NK-92 treated with Interleukin-12 subunit alpha and Interleukin-12 subunit beta, amount 100 ng/mL, for 24 hours (cell line): Measurements from ENCODE around the gene SUCO.
A peak's percentile ranks its signal among the peaks of the same experiment; 100 is the strongest.

Experiments
- DNase-seq: peaks from one replicate; lab custom pipeline; 2025; lab: John Stamatoyannopoulos, UW

The SUCO gene

DNA sequence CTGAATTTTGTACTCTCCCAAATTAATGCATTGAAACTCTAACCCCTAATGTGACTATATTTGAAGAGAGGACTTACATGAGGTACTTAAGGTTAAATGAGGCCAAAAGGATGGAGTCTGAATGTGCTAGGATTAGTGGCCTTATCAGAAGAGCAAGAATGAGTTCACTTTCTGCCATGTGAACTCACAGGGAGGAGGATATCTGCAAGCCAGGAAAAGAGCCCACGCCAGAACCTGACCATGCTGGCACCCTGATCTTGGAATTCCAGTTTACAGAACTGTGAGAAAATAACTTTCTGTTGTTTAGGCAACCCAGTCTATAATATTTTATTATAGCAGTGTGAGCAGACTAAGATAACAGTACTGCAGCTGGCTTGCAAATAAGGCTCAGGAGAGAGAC, 113.7 kb downstream of the SUCO start:
- no peak for DNase-seq

GRCh38 chr1:172647110-172647564, 114.2 kb downstream of the SUCO start:
- peak; percentile 64 for DNase-seq

GRCh38 chr1:172647987-172648386, 115.0 kb downstream of the SUCO start:
- DNase-seq, result no peak

DNA sequence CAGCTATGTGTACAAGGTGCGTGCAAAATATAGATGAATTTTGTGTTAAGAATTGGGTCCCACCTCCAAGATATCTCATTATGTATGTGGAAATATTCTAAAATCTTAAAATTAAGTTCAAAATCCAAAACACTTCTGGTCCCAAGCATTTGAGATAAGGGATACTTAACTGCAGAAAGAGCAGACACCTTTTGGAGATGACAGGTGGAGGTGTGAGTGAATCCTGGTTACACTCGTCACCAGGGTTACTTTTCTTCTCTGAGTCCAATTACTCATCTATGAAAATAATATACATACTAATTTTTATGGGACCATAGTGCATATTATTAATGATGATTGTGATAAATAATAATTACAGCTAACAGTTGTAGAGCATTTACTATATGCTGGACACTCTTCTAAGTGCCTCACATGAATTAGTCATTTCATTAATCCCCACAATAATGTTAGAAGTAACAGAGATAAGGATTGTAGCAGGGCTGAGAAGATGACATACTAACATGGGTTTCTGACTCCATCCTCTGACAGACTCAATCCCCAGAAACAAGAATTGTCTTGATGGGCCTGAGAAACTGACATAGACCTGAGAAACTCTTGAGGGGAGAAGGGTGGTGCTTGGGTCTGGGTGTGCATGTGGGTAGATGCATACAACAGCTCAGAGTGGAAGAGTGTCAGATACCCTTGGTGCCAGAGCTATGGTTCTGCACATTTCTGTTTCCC, 117.7 kb downstream of the SUCO start:
- DNase-seq, result no peak

DNA sequence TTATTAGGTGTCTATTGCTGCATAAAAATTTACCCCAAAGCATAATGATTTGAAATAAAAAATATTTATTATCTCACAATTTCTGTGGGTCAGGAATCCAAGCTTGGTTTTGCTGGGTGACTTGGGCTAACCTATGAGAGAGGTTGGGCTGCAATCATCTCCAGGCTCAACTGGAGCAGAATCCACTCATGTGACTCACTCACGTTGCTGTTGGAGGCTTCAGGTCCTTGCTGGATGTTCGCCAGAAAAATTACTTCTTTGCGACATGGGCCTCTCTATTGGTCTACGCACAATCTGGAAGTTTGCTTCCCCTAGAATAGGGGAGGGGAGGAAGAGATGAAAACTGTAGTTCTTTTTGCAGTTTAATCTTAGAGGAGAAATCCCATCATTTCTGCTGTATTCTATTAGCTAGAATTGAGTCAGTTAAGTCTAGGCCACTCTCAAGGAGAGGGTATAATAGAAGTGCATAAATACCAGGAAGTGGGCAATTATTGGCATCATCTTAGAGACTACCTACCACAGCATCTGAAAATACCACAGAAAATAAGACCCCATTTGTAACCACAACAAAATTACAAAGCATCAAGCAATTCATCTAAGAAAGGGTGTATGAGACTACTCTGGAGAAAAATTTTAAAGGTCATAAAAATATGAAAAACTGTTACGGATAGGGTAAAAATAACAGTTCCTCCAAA, 120.2 kb downstream of the SUCO start:
- DNase-seq, result no peak

GRCh38 chr1:172654535-172654934, 121.6 kb downstream of the SUCO start:
- no peak for DNase-seq

DNA sequence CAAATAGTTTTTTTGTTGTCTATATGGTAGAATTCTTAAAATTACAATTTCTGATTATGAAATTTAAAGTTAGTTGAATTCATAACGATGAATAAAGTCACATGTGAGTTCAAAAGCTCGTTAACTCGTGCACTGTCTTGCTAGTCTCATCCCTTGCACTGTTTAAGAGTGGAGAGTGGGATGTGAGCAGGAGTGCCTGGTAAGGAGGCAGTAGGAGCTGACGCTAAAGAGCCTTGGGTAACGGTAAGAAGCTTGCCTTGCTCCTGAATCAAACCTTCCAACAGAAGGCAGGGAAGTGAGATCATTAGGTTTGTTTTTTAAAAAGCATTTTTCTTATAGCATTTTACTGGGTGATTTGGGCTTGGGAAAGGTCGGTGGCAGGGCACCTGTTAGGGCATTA, 123.6 kb downstream of the SUCO start:
- no peak for DNase-seq

DNA sequence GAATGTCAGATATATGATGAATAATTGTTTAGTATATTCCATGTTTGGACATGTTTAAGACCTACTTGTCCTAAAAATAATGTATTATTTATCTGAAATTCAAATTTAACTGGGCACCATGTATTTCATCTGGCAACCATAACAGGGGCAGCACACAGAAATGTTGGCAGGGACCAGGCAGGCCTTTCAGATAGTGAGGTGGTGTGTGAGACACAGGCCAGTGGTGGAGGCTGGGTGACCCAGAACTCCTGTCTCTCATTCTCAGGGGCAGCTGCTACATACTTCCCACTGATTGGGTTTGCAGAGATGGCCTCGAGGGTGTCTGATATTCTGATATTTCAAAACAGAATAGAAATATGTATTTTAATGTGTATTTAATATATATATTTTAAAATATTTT, 124.6 kb downstream of the SUCO start:
- no peak for DNase-seq

- DNase-seq, result peak; percentile 73
Measured at GRCh38 chr1:172658871-172659453, 126.0 kb downstream of the SUCO start, which contains the start of gene FASLG. Gene FASLG, plus strand, starts transcription at chr1:172659103. Its CDS starts 99 bp downstream, at chr1:172659202.

DNA sequence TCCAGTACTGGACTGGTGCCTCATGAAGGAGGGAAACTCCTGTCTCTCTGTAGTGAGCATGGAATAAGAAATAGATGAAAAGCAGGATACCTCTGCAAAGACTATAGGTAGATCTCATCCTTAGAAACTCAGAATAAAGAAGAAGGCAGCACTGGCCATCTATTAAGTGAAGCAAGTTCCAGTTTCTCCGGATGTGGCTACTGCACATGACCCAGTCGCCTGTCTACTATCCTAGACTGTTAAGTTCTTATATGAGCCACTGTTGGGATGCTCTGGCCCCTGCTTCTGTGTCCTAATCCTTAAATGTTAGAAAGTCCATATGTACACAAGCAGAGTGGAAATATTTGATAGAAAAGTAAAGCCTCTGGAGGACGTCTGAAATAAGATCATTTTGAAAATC, 128.2 kb downstream of the SUCO start:
- DNase-seq, result peak; percentile 44
